ENCODE results near the gene SEPHS2. TPM values are rescaled to one million over a fixed set of nuclear protein-coding genes. Genes with fewer than 3 reads are reported as not detected.

Gene SEPHS2
- total and polyA plus RNA-seq, 8 donors = 30.7 to 167 (median 43.6) TPM

GRCh38 chr16:30444231-30445148, 1.2 kb downstream of the SEPHS2 start:
- DNase-seq = no peak
- no peak for TF ChIP-seq POLR2AphosphoS5 (IDR thresholded peaks at IDR 0.05)
- no peak for TF ChIP-seq EP300 (IDR thresholded peaks at IDR 0.05)
- Histone ChIP-seq H3K4me3 (peak overlapping the region; percentile 73 to 99 (median 88)), H3K36me3 (peaks cover 3 to 18% (median 11%) of the 10 kb centered on the region in 4 donors), H3K4me1 (peaks cover 19 to 51% (median 44%) of the 10 kb centered on the region in 4 donors), H3K27ac (peak overlapping the region in 4 of 5 donors; percentile 96 to 99 (median 98)), H3K27me3 (no peaks in the 10 kb centered on the region), H3K9me3 (no peaks in the 10 kb centered on the region)
- intact Hi-C loops (cut with DNase I; ENCODE audit: low total_unique reads) = no loop called here
- WGBS, 5 donors = 87 to 89% (median 89%) methylated on average over 29 of the region's 29 CpGs

GRCh38 chr16:30443631-30444030, 2.0 kb downstream of the SEPHS2 start:
- no peak for DNase-seq
- 74 to 91% (median 86%) methylated on average over 2 of the region's 2 CpGs for WGBS, 5 donors
- H3K27me3 ChIP-seq = no peaks in the 10 kb centered on the region
- peak overlapping the region in 1 of 4 donors; percentile 89 for H3K4me3 ChIP-seq
- H3K36me3 ChIP-seq = peaks cover 3 to 18% (median 11%) of the 10 kb centered on the region in 4 donors
- no peak overlapping the region for H3K27ac ChIP-seq
- TF ChIP-seq EP300 (IDR thresholded peaks at IDR 0.05) (no peak), POLR2AphosphoS5 (IDR thresholded peaks at IDR 0.05) (no peak), POLR2A (IDR thresholded peaks at IDR 0.05) (no peak), CTCF (IDR thresholded peaks at IDR 0.05) (no peak)
- H3K9me3 ChIP-seq = no peaks in the 10 kb centered on the region
- peaks cover 19 to 51% (median 44%) of the 10 kb centered on the region in 4 donors for H3K4me1 ChIP-seq
- intact Hi-C loops (cut with DNase I; ENCODE audit: low total_unique reads) = no loop called here

- Histone ChIP-seq H3K4me1 (peaks cover 11 to 31% (median 23%) of the 10 kb centered on the region in 4 donors), H3K9me3 (no peaks in the 10 kb centered on the region), H3K27ac (no peak overlapping the region), H3K36me3 (peaks cover 3 to 18% (median 11%) of the 10 kb centered on the region in 4 donors), H3K27me3 (no peaks in the 10 kb centered on the region), H3K4me3 (no peak overlapping the region)
- intact Hi-C loops (cut with DNase I; ENCODE audit: low total_unique reads) = loop anchor here (10.0 kb wide), 1 partner anchor 85 kb away; the partner anchor contains the start of gene ZNF768
- TF ChIP-seq POLR2A (IDR thresholded peaks at IDR 0.05) = no peak
- TF ChIP-seq POLR2AphosphoS5 (IDR thresholded peaks at IDR 0.05) = no peak
- TF ChIP-seq EP300 (IDR thresholded peaks at IDR 0.05) = no peak
- no peak for TF ChIP-seq CTCF (IDR thresholded peaks at IDR 0.05)
- no peak for DNase-seq
- 75 to 83% (median 79%) methylated on average over 6 of the region's 6 CpGs for WGBS, 5 donors
Observed at GRCh38 chr16:30439720-30440348, 5.8 kb downstream of the SEPHS2 start.

- peaks cover 1 to 21% (median 13%) of the 10 kb centered on the region in 4 donors for H3K4me1 ChIP-seq
- H3K36me3 ChIP-seq = peaks cover 0 to 14% (median 11%) of the 10 kb centered on the region in 4 donors
- H3K27ac ChIP-seq = no peak overlapping the region
- 80 to 90% (median 85%) methylated on average over 5 of the region's 5 CpGs for WGBS, 5 donors
- H3K4me3 ChIP-seq = no peak overlapping the region
- no peaks in the 10 kb centered on the region for H3K9me3 ChIP-seq
- no peaks in the 10 kb centered on the region for H3K27me3 ChIP-seq
- intact Hi-C loops (cut with DNase I; ENCODE audit: low total_unique reads) = loop anchor here (10.0 kb wide), 1 partner anchor 86 kb away; the partner anchor contains the start of gene ZNF768
- TF ChIP-seq CTCF (IDR thresholded peaks at IDR 0.05) (no peak), POLR2A (IDR thresholded peaks at IDR 0.05) (no peak), POLR2AphosphoS5 (IDR thresholded peaks at IDR 0.05) (no peak), EP300 (IDR thresholded peaks at IDR 0.05) (no peak)
- no peak for DNase-seq
Observed at GRCh38 chr16:30438835-30439234, 6.8 kb downstream of the SEPHS2 start.

Data from stomach (tissue), 9 donors.